ENCODE data around the gene SCRT2. TPM values are rescaled to one million over a fixed set of nuclear protein-coding genes. Genes with fewer than 3 reads are reported as not detected.

The SCRT2 gene
- total and polyA plus RNA-seq, 2 of the 8 experiments (the other 6 are each of a cell fraction or from before 2014, with no cell fraction given) = 0.12 to 0.34 TPM

GRCh38 chr20:654417-654750, 21.2 kb downstream of the SCRT2 start (continued):
- TF ChIP-seq, protein P1, sequence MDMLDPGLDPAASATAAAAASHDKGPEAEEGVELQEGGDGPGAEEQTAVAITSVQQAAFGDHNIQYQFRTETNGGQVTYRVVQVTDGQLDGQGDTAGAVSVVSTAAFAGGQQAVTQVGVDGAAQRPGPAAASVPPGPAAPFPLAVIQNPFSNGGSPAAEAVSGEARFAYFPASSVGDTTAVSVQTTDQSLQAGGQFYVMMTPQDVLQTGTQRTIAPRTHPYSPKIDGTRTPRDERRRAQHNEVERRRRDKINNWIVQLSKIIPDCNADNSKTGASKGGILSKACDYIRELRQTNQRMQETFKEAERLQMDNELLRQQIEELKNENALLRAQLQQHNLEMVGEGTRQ (IDR thresholded peaks at IDR 0.05; ENCODE audit: low read length) = no peak
- no peak for TF ChIP-seq CREB1 (IDR thresholded peaks at IDR 0.05)
- TF ChIP-seq POLR2AphosphoS5 (IDR thresholded peaks at IDR 0.05; ENCODE audit: low read depth, low read length) = no peak
